K562 (cell line): ENCODE data around the gene PMPCA.

Experiments
- CHD4 ChIP-seq: fragments of 200-600 bp; sonication (generic); IDR thresholded peaks from 3 replicates; pipeline ENCODE4 v1.6.1; 2012; ENCODE audit warnings: low read depth, mild to moderate bottlenecking, mixed read lengths, low read length, inconsistent platforms; ENCODE audit not compliant: insufficient read depth, insufficient replicate concordance, poor library complexity, severe bottlenecking
- DIDO1 ChIP-seq: fragments of 450-650 bp; IDR thresholded peaks from 2 replicates; pipeline ENCODE4 v1.6.1; 2016; ENCODE audit warnings: low read depth, missing biosample characterization, missing genetic modification characterization
- NR2C1 ChIP-seq, 2 experiments: fragments of 450-650 bp; IDR thresholded peaks; 2 replicates each; pipeline ENCODE4 v1.6.1; 2017; ENCODE audit warnings: mild to moderate bottlenecking in 2 of 2, antibody characterized with exemption in 1 of 2, inconsistent platforms in 1 of 2, missing compliant biosample characterization in 1 of 2, missing genetic modification characterization in 1 of 2
- SMARCC2 ChIP-seq: fragments of 450-650 bp; IDR thresholded peaks from 2 replicates; pipeline ENCODE4 v1.6.1; 2017; ENCODE audit warnings: antibody characterized with exemption, moderate library complexity, mild to moderate bottlenecking, low read depth
- ZC3H11A ChIP-seq: IDR thresholded peaks from 2 replicates; pipeline ENCODE4 v1.6.1; 2012; ENCODE audit warnings: low read depth, low read length, improper control_type of control experiment
- ZNF311 ChIP-seq: fragments of 250-450 bp; sonication (Bioruptor Pico); IDR thresholded peaks from 2 replicates; pipeline ENCODE4 v1.4.0; 2020; ENCODE audit warnings: mild to moderate bottlenecking, moderate library complexity
- TF ChIP-seq, protein P1 (sequence below): sonication (generic); formaldehyde crosslinking; IDR thresholded peaks from 2 replicates; pipeline ENCODE4 v1.8.1; 2022; ENCODE audit warnings: missing genetic modification reagents
- TF ChIP-seq, protein P2 (sequence below), 2 experiments: fragments of 450-650 bp in 1 of 2; sonication (generic) in 1 of 2; formaldehyde crosslinking in 1 of 2; IDR thresholded peaks in 1 of 2; conservative IDR thresholded peaks in 1 of 2; 2 replicates each; pipeline versions ENCODE4 v1.6.1 to v1.8.1; 2016 to 2023; ENCODE audit warnings: mild to moderate bottlenecking in 2 of 2, moderate library complexity in 2 of 2, inconsistent platforms in 1 of 2, missing genetic modification reagents in 1 of 2

DNA sequence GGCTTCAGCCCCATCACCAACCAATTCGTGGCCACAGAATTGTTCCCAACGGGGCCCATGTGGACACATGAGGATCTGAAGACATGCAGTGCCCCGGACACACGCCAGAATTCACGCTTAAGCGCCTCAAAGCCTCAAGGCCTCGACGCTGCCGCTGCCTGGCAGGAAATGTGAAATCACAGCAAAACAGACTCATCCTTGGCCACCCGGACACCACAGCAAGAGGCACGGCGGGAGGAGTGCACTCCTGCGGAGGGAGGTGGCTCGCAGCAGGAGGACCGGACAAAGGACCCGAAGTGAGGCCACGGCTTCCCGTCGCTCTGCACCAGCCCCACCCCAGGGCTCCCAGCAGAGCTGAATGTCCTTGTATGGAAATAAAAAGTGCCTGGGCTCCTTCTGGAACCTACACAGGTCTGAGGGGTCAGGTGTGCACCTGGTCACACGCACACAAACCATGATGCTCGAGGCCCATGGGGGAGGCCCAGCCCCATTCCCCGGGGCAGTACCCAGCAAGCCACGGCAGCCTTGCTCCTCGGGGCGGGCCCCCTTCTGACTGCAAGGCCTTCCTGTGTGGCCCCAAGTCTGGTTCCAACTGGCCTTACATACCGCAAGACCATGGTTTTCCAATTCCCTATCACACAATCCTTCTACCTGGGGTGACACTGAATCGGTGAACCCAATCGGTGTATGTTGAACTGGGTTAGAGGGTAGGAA, 62.3 kb downstream of the PMPCA start:
- TF ChIP-seq ZNF311 (CRISPR knock-in tag) (no peak), ZC3H11A (no peak), SMARCC2 (no peak), DIDO1 (tag) (no peak), CHD4 (no peak), NR2C1 (IDR thresholded peaks at IDR 0.05) (no peak), NR2C1 (tag; IDR thresholded peaks at IDR 0.05) (no peak)
- TF ChIP-seq, protein P1, sequence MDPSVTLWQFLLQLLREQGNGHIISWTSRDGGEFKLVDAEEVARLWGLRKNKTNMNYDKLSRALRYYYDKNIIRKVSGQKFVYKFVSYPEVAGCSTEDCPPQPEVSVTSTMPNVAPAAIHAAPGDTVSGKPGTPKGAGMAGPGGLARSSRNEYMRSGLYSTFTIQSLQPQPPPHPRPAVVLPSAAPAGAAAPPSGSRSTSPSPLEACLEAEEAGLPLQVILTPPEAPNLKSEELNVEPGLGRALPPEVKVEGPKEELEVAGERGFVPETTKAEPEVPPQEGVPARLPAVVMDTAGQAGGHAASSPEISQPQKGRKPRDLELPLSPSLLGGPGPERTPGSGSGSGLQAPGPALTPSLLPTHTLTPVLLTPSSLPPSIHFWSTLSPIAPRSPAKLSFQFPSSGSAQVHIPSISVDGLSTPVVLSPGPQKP (CRISPR knock-in tag), result no peak
- TF ChIP-seq, protein P2, sequence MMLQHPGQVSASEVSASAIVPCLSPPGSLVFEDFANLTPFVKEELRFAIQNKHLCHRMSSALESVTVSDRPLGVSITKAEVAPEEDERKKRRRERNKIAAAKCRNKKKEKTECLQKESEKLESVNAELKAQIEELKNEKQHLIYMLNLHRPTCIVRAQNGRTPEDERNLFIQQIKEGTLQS (IDR thresholded peaks at IDR 0.05), result no peak
- TF ChIP-seq, protein P2 (CRISPR knock-in tag; conservative IDR thresholded peaks at IDR 0.05), result no peak
